CD4-positive, alpha-beta T cell treated with Interleukin-10 for 1 hour (primary cell): Measurements from ENCODE around the gene NDEL1.
A peak's percentile ranks its signal among the peaks of the same experiment; 100 is the strongest.
"Not testable (repeated sequence)": the region's sequence is repeated elsewhere in the genome, so short reads cannot be mapped to it uniquely, and the experiment has no call there.

ENCODE experiments used
- DNase-seq: peaks from one replicate; pipeline ENCODE4 v3.0.0-alpha.2; 2020

NDEL1 gene, protein sequence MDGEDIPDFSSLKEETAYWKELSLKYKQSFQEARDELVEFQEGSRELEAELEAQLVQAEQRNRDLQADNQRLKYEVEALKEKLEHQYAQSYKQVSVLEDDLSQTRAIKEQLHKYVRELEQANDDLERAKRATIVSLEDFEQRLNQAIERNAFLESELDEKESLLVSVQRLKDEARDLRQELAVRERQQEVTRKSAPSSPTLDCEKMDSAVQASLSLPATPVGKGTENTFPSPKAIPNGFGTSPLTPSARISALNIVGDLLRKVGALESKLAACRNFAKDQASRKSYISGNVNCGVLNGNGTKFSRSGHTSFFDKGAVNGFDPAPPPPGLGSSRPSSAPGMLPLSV

DNA sequence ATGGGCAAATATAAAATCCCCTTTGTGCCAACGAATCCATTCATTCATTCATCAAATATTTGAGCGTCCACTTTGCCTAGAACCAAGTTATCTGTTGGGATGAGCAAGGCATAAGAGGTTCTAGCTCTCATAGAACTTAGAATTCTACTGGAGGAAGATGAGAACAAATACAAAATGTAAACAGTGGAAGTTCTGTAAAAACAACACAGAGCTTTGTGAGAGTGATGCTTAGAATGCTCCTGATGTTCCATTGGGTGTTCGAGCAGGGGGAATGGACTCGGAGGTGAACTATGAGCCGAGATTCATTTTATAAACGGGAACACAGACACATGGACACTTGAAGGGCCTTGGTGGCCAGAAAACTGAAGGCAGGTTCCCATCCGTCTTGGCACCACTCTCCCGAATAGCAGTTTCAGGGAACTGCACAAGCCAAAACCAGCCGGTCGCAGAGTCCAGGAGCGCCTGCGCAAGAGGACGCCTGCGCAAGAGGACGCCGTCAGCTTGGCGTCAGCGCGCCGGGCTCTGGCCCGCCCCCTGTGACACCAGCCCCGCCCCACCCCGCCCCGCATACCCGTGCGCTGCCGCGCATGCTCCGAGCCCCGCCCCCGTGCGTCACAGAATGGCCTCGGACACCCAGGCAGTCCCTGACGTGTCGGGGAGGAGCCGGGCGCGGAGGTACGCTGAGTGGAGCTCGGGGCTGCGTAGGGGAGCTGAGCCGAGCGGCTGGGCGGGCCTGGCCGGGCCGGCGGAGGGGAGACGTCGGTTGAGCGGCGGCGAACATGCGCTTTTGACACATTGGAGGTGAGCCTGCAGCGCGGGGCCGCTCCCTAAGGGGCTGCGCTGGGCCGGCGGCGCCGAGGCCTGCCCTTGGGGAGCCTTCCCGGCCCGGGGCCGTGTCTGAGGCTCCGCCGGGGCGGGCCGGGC lies at the start of gene NDEL1:
Gene NDEL1 (plus strand): TSS at position 640 of the 924 bp plus-strand sequence. CDS start 8,388 bp downstream, outside the sequence.
- peak; percentile 98 for DNase-seq

DNA sequence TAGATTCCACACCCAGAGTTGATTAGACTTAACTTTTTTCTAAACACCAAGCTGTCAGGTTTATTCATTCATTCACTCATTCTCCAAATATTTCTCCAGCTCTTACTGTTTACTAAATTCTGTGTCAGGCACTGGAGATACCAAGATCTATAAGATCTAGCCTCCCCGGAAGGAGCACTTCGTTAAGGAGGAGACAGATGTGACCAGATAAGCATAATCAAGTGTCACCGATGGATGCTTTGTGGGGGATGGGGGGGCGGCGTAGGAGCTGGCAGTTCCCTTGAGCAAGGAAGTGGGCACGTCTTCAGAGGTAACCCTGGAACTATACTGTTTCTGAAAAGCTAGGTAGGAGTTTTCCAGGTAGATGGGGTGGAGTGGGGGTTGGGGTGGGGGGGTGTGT lies 48.8 kb upstream of the NDEL1 start:
- DNase-seq: no peak

DNA sequence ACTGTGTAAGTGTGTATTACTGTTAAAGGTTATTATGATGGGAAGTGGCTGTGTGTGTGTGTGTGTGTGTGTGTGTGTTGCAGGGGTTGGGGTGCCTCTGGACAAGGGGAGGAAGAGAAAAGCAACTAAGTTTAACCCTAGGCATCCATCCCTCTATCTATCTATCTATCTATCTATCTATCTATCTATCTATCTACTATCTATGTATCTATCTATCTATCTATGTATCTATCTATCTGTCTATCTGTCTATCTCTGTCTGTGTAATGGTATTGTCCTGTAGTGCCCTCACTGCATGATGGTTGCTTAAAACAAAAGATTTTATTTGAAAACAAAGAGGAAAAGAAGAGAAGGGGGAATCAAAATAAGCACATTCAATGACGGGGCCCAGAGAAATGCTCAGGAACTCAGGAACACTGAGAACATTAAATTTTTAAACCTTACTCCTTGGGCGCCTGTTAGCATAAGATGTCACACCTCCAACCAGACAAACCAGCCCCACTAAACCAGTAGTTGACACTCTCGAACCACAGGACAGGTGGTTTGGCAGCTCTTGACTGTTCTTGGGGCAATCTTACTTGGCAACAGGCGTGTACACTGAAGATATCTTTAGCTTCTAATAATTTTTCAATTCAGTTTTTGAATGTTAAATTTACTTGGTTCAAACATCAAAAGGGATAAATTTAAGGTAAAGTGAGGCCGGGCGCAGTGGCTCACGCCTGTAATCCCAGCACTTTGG lies 47.6 kb upstream of the NDEL1 start:
- peak; percentile 51 for DNase-seq

DNA sequence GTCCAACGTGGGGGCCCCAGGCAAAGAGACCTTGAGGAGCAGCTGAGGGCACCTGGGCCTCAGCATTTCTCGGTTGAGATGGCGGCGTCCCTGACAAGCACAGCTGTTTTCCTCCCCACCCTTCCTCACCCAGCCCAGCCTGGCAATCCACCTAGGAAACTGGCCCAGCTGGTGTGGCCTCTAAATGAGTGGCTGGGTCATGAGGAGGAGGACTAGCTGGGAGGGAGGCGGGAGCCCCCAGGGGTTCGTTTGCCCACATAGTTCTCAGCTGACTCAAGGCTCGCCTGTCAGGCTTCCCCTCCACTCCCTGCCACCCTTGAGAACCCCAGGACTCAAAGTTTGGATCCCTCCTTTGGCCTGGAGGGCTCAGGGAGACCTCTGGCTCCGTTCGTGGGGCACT lies 44.0 kb upstream of the NDEL1 start:
- no peak for DNase-seq

DNA sequence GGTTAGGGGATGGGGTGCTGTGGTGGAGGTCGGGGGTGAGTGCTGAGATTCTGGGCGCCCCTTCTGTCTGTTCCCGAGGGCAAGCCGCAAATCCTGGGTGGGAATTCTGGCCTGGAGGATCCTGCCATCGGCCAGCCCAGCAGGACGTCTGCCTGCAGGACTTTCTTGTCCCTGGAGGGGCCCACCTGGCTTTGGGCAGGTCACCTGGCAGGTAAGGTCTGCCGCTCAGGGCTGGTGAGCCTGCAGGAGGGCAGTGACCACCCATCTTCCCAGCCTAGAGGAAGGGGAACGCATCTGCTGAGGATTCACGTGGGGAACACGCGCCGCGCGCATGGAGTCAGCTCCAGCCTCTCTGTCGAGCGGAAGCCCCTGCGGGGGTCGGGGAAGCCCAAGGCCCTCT lies 43.4 kb upstream of the NDEL1 start:
- no peak for DNase-seq

DNA sequence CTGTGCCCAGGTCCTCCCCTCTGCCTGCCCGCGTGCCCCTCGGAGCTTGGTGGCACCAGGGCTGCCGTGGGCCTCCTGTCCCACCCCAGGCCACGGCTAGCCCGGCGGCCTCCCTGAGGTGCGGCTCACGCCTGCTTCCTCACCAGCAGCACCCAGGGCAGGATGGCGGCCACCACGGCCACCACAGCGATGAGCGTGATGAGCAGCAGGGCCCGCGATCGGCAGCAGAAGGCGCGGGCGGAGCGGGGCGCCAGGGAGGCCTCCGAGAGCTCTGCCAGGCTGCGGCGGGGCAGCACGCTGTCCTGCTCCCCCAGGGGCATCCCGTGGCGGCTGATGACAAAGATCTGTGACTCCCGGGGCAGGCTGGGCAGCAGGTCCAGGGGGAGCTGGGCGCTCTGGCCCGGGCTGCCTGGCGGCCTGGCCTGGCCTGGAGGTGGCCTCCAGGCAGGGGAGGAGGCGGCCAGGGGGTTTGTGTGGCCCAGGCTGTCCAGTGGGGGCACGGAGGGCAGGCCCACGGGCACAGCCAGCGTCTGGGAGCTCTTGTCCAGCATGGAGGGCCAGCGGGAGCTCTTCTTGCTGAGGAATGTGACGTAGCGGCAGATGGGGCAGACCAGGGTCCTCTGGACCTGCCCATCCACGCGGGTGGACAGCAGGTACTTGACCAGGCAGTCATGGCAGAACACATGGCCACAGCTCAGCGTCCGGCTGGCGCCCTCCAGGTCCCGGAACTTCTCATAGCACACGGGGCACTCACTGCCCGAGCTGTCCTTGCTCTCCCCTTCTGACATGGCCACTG lies 42.8 kb upstream of the NDEL1 start:
- no peak for DNase-seq

DNA sequence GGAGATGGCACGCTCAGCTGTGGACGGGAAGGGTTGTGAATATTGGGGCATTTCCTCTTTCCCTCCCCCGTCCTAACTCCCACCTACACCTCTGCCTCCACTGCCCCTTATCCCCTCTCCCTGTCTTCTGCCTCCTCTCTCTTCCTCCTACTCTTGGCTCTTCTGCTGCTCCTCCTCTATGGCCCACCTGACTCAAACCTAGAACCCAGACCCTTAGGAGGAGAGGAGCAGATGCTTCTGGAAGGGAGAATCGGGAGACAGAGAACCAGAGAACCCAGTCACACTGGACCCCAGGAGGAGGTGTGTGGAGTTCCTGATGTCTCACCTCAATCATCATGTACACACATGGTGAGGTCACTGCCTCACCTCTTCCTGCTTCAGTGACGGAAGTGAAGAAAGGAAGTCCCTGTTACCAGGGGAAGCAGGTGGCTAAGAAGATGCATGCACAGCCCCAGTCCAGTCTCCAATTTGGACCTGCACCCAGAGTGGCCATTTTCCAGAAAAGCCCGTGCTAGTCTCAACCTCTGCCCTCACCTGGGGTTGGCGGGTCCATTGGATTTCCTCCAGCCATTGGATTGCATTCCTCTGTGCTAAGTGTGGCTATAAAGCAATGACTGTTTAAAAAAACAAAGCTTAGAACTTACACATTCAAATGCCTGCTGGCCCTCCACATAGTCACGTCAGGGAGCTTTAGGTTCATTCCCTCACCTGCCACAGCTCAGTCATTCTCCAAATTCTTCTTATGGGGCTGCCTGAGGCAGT lies 42.0 kb upstream of the NDEL1 start:
- peak; percentile 66 for DNase-seq

DNA sequence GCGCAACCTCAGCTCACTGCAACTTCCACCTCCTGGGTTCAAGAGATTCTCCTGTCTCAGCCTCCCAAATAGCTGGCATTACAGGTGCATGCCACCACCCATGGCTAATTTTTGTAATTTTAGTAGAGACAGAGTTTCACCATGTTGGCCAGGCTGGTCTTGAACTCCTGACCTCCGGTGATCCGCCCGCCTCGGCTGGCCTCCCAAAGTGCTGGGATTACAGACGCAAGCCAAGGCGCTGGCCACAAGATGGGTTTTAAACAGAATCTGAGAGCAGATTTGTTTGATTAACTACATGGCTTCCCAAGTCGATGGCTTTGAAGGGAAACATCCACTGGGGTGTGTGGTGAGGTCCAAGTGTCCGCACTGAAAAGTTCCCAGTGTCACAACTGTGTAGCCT lies 41.2 kb upstream of the NDEL1 start:
- not testable (repeated sequence) for DNase-seq

DNA sequence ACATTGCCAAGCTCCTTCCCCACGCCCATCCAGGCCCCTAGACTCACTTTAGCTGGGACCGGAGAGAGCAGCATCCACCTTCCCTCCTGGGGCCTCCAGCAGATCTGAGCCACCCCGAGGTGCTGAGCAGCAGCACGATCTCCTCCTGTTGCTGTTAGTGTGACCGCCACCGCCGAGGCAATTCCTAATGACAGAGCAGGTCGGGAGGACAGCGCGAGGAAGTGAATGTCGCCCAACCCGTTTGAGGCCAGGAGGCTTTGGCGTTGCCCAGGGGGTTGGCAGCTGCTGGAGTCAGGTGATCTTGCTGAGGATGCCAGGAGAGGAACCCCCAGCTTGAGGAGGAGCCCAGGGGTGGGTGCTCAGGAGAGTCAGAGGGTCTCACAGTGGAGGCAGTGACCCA lies 38.0 kb upstream of the NDEL1 start, which contains the start of gene RNF222:
Gene RNF222 (minus strand): TSS at position 192 of the 400 bp plus-strand sequence. CDS start 4,366 bp downstream, outside the sequence.
- no peak for DNase-seq

DNA sequence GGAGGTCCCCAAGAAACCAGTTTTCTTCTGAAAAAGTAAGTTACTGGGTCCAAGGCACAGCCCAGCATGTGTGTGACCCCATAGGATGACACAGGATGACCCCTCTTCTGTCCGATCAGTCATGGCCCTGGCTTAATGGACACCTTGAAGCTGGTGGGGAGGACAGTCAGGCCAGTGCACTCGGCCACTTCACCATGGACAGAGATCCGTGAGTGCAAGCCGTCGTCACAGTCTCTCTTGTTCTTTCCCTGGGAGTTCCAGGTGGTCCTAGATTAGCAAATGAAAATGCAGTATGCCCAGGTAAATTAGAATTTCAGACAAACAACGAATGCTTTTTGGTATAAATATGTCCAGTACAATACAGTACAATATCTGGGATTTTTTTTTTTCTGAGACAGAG lies 36.7 kb upstream of the NDEL1 start:
- no peak for DNase-seq

DNA sequence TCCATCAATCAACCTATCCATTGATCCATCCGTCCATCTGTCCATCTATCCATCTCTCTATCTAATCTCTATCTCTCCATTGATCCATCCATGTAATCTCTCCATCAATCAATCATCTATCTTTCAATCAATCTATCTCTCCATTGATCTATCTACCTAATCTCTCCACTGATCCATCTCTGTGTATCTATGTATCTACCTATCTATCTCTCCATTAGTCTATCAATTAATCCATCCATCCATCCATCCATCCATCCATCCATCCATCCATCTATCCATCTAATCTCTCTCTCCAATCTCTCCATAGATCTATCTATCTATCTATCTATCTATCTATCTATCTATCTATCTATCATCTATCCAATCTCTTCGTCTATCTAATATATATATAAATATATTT lies 34.6 kb upstream of the NDEL1 start:
- DNase-seq: no peak

DNA sequence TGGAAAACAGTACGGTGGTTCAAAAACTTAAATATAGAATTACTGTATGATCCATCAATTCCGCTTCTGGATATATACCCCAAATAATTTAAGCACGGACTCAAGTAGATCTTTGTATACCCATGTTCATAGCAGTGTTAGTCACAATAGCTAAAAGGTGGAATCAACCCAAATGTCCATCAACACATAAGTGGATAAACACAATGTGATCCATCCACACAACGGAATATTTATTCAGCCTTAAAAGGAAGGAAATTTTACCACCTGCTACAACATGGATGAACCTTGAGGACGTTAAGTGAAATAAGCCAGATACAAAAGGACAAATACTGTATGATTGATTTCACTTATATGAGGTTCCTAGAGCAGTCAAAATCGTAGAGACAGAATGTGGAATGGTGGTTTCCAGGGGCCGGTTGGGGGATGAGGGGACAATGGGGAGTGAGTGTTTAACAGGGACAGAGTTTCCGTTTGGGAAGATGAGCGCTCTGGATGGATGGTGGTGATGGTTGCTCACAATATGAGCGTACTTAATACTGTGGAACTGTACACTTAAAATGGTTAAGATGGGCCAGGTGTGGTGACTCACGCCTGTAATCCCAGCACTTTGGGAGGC lies 32.7 kb upstream of the NDEL1 start:
- DNase-seq: no peak

DNA sequence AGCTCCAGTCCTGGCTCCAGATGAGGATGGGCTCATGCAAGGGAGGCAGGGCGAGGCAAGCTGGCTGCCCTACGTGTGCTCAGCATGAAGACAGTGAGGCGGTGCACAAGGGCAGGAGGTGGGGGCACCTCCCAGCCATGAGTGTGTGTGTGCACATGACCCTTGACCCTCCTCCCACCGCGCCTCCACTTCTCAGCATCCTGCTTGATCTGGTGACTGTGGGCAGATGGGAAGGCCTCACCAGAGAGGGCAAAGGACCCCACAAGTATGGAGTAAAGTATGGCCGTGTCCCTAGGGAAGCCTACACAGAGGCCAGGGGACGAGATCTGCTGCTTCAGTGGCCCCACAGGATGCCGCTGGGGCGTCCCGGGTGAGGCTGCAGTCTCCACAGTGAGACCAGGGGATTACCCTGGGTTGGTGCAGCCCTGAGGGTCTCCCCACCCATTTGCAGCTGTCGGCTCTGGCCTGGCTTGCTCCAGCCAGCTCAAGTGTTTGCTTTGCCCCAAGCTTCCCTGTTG lies 30.1 kb upstream of the NDEL1 start:
- DNase-seq: no peak

DNA sequence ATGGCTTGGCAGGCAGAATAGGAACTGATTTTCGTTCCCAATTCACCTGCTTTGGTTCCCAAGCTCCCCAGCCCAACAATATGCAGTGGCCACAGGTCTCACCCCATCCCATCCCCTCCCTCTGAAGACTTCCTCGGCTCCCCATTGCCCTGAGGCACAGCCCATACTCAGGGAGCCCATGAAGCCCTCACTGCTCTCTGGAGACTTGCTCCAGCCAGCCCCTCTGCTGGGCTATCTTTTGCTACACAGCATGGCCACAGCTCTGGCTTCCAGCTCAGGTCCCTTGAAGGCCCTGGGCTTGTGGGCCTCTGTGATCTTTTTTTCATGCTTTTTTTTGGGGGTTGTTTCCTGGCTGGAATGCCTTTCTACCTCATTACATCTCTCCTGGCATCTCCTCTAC lies 29.5 kb upstream of the NDEL1 start:
- no peak for DNase-seq

DNA sequence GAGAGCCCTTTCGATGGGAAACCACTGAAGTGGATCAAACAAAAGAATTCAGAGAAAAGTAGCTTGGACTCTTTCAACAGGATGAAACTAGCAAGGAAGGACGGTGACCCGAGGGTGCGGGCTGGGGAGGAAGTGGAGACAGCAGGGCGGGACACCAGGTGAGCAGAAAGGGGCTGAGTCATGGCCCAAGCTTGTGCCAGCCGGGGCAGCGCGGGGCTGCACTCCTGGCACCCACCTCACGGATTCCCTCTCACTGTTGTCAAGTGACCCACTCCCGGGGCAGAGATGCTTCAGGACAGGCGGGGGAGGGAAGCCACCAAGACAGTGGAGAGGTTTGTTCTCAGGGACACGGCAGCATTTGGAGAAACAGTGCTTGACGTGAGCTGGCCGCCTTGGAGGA lies 27.3 kb upstream of the NDEL1 start:
- no peak for DNase-seq

DNA sequence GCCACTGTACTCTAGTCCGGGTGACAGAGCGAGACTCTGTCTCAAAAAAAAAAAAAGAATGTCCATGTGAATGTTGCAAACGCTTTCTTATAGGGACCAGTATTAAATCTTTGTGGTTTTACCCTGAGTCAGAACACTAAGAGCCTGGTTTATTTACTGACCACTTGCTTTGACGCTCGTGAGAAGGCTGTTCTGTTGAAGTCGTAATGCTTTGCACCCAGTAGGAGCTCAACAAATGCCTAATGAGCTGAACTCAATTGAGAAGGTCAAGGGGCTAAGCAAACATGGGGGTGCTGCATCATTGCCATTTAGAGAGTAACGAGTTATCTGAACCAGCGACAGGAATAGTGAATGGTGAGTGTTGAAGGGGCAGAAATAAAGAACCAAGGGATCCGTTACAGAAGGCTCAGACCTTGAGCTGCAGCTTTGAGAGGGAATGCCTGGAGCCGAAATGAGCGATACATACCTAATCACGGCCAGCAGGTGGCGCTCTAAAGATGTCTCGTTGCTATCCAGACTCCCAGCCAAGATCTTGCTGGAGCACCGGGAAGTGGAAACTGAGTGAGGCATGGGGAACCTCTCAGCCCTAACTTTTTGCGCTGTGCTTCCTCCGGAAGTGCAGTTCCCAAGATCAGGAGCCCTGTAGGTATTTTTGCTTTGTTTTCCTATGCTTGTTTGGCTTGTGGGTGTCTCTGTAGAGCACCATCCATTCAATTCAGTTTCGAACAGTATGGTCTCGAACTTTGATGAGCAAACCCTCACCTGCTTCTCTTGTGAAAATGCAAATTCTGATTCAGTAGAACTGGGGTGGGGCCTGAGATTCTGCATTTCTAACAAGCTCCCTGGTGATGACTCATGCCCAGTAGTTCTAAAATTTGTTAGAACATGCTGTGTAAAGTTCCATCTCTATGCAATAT lies 25.5 kb upstream of the NDEL1 start:
- DNase-seq: peak; percentile 78

DNA sequence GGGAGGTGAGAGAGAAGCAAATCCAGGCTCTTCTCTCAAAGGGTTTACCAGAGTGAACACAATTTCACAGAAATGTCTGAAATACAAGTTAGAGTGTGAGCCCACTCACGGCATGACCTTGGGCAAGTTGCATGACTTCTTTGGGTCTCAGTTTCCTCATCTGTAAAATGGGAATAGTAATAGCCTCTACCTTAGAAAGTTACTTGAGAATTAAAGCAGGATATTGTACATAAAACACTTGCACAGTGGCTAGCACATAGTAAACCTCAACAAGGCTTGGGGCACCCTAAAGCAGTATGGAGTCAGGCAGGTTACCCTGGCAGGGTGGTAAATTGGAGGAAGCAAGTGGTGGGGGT lies 24.8 kb upstream of the NDEL1 start:
- no peak for DNase-seq

DNA sequence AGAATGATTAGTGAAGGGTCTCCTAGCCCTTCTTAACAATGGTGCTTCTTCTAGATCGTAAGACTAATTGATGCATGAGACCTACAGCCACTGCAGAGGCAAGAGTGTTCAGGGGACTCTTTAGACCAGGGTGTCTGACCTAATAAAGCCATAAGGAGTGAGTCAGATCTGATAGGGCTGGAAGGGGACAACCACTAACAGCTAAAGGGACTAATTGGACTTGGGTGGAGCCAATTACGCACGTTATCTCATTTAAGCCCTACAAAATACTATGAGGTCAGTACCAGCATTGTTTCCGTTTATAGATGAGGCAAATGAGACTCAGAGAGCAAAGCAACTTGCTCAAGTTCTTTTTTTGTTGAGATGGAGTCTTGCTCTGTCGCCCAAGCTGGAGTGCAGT lies 23.6 kb upstream of the NDEL1 start:
- no peak for DNase-seq

DNA sequence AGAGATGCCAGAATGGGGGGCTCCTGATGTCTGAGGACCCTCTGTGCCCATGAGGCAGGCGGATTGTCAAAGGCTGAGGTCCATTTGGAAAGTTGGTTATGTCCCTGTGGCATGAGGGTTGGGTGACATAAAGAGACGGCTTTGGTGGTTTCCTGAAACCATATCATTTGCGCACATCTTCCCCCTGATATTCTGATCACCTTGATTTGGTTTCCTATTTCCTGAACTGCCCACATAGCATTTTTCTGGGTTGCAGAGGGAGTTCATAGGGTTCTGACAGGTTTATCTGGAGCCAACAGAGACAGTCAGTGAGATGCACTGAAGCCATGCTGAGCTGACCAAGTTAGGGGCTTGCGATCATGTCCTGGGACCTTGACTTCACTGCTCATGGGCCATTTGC lies 22.4 kb upstream of the NDEL1 start:
- DNase-seq: peak; percentile 11

DNA sequence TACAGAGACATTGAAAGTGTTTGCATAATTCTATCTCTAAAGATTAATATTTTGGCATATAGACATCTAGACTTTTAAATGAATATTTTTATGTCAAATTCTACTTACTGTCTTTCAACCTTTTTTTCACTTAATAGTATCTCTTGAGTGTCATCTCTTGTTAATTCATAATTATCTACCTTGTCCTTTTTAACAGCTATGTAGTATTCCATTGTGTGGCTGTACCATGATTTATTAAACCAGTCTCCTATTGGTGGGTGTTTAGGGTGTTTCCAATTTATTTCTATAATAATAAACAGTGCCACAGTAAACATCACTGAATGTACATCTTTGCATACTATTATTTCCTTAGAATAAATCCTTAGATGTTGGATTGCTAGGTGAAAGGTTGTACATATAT lies 21.7 kb upstream of the NDEL1 start:
- DNase-seq: no peak
